Mammary epithelial cell (primary cell): ENCODE measurements around the gene MYLK.

Source experiments
- CTCF ChIP-seq, 2 donors: IDR thresholded peaks in 1 of 2; conservative IDR thresholded peaks in 1 of 2; 2 replicates each; pipeline ENCODE4 v1.5.1; 2011 to 2012; ENCODE audit warnings: inconsistent platforms in 2 of 2, low read length in 2 of 2, mild to moderate bottlenecking in 2 of 2, control low read depth in 1 of 2, low read depth in 1 of 2; ENCODE audit not compliant: insufficient read depth in 1 of 2; ENCODE audit errors: extremely low read depth in 1 of 2
- EZH2 ChIP-seq: IDR thresholded peaks from 2 replicates; pipeline ENCODE4 v1.6.1; 2012; ENCODE audit warnings: low read length, inconsistent platforms, borderline replicate concordance

- TF ChIP-seq CTCF (conservative IDR thresholded peaks at IDR 0.05 in 1 of 2, IDR thresholded peaks at IDR 0.05 in 1 of 2; ENCODE audit: extremely low read depth in 1 of 2, insufficient read depth in 1 of 2, low read depth in 1 of 2, low read length in 2 of 2) (no peak), EZH2 (no peak)
Observed at GRCh38 chr3:123769356-123769743, 114.8 kb downstream of the MYLK start.
